Measurements from ENCODE around the gene TMEM120A. TPM values are rescaled to one million over a fixed set of nuclear protein-coding genes. Genes with fewer than 3 reads are reported as not detected.
A peak's percentile ranks its signal among the peaks of the same experiment; 100 is the strongest.

TMEM120A gene
- total RNA-seq, 6 donors from 2014 or later = 27.5 to 75.4 (median 43.1) TPM

DNA sequence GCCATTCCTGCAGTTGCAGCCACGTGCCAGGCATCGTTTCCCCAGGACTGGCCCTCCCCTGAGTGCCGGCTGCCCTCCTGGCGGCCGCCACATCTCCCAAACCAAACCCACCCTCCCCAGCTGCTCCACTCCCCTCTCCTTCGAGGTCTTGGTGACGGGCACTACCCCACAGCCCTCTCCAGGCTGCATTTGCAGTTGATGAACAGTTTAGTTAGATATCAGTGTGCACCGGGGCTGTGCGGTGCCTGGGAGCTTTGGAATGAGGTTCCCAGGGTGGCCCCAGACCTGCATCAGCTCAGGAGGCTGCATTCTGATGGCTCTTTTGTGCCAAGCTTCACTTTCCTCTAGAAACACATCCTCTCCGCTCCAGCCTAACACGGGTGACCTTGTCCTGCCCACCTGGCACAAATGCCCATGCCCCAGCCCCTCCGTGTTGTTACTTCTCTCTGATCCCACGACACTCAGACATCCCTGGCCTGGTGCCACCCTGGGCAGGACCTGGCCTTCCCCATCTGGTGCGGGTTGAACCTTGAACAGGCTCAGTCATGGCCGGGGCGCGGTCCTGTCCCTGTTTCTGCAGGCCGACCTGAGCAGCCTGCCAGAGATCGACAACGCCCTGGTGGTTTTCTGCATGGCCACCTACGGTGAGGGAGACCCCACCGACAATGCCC lies 14.5 kb downstream of the TMEM120A start:
- TF ChIP-seq, protein P1, sequence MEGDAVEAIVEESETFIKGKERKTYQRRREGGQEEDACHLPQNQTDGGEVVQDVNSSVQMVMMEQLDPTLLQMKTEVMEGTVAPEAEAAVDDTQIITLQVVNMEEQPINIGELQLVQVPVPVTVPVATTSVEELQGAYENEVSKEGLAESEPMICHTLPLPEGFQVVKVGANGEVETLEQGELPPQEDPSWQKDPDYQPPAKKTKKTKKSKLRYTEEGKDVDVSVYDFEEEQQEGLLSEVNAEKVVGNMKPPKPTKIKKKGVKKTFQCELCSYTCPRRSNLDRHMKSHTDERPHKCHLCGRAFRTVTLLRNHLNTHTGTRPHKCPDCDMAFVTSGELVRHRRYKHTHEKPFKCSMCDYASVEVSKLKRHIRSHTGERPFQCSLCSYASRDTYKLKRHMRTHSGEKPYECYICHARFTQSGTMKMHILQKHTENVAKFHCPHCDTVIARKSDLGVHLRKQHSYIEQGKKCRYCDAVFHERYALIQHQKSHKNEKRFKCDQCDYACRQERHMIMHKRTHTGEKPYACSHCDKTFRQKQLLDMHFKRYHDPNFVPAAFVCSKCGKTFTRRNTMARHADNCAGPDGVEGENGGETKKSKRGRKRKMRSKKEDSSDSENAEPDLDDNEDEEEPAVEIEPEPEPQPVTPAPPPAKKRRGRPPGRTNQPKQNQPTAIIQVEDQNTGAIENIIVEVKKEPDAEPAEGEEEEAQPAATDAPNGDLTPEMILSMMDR (IDR thresholded peaks at IDR 0.05) = no peak
- TF ChIP-seq POLR2A (IDR thresholded peaks at IDR 0.05) = no peak
- TF ChIP-seq POLR2AphosphoS5 (IDR thresholded peaks at IDR 0.05) = no peak
- Histone ChIP-seq H3K27me3 (no peaks in the 10 kb centered on the region), H3K9me3 (no peaks in the 10 kb centered on the region), H3K27ac (peak overlapping the region in 2 of 4 donors; percentile 21 to 27), H3K36me3 (peaks cover 46 to 76% (median 62%) of the 10 kb centered on the region in 4 donors), H3K4me1 (no peaks in the 10 kb centered on the region), H3K4me3 (no peak overlapping the region)
- no peak for ATAC-seq (ENCODE audit: low FRiP score in 2 of 2)
- no peak for DNase-seq
- 91 to 92% methylated on average over 14 to 21 of the region's 22 CpGs for WGBS, 2 donors

DNA sequence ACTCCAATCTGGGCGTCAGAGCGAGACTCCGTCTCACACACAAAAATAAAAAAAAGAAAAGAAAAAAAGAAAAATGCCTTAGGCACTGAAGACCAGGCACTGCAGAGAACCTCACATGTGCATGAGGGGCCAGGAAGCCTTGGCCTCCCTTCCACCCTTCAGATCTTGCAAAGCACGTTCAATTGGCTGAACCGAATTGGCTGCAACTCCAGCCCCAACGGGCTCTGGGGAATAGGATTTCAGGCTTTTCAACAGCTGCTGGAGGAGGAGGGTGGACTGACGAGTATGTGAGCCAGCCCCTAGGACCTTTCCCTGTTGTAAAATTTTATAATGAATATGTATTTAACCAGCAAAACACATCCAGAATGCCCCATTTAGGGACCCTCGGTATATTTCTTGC lies 16.7 kb downstream of the TMEM120A start:
- H3K9me3 ChIP-seq = no peaks in the 10 kb centered on the region
- ATAC-seq (ENCODE audit: low FRiP score in 2 of 2) (peak in 1 of 2 donors; percentile 69), DNase-seq (no peak)
- TF ChIP-seq, protein P1 (IDR thresholded peaks at IDR 0.05) = no peak
- TF ChIP-seq POLR2A (IDR thresholded peaks at IDR 0.05) = no peak
- TF ChIP-seq POLR2AphosphoS5 (IDR thresholded peaks at IDR 0.05) = no peak
- TF ChIP-seq EP300 (IDR thresholded peaks at IDR 0.05) = no peak
- no peak overlapping the region for H3K27ac ChIP-seq
- WGBS, 2 donors = 62 to 70% methylated on average over 8 of the region's 8 CpGs
- H3K4me1 ChIP-seq = peaks cover 0 to 7% (median under 1%) of the 10 kb centered on the region in 4 donors
- no peaks in the 10 kb centered on the region for H3K27me3 ChIP-seq
- H3K36me3 ChIP-seq = peaks cover 28 to 73% (median 51%) of the 10 kb centered on the region in 4 donors
- H3K4me3 ChIP-seq = no peak overlapping the region

DNA sequence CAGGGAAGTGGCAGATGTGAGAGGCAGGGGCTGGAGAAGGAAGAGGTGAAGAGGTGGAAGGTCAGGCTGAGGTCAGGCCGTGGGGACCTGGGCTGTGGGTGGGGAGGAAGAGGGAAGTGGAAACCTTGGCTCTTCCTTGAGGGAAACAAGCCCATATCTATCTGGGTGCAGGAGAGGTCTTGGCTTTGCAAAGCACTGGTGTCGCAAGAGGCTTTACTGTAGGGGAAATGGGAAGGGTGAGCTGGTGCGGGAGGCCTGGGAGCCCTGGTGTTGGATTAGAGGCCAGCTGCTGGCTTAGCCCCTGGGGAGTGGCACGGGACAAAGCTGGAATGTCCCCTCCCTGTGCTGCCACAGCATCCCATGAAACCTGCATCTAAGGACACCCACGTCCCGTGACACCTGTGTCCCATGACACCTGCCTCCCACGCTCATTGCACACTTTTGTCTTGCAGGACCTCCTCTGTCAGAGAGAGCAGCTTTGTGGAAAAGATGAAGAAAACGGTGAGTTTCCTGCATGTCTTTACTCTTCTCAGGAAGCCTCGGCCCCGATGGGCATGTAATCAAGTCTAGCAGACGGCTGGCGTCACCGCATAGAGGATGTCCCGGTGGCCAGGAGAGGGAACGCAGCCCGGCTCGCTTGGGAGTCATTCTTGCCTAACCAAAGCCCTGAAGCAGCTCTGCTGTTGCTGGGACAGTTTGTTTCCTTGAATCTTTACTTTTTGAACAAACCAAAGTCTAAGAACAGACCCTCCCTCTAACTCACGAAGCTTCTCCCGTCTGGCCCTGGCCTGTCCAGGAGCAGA lies 22.2 kb downstream of the TMEM120A start:
- 67 to 70% methylated on average over 19 of the region's 19 CpGs for WGBS, 2 donors
- Histone ChIP-seq H3K27me3 (no peaks in the 10 kb centered on the region), H3K36me3 (peaks cover 3 to 46% (median 14%) of the 10 kb centered on the region in 4 donors), H3K9me3 (no peaks in the 10 kb centered on the region), H3K27ac (peak overlapping the region; percentile 21 to 72 (median 55)), H3K4me1 (peaks cover 25 to 43% (median 38%) of the 10 kb centered on the region in 4 donors), H3K4me3 (no peak overlapping the region)
- ATAC-seq (ENCODE audit: low FRiP score in 2 of 2) (peak; percentile 53 to 58), DNase-seq (peak in 1 of 2 donors; percentile 65)
- TF ChIP-seq POLR2AphosphoS5 (IDR thresholded peaks at IDR 0.05) (peak; percentile 31 to 44), EP300 (IDR thresholded peaks at IDR 0.05) (no peak), POLR2A (IDR thresholded peaks at IDR 0.05) (no peak)
- TF ChIP-seq, protein P1 (IDR thresholded peaks at IDR 0.05) = peak in 3 of 6 experiments; percentile 14 to 52 (median 28)

DNA sequence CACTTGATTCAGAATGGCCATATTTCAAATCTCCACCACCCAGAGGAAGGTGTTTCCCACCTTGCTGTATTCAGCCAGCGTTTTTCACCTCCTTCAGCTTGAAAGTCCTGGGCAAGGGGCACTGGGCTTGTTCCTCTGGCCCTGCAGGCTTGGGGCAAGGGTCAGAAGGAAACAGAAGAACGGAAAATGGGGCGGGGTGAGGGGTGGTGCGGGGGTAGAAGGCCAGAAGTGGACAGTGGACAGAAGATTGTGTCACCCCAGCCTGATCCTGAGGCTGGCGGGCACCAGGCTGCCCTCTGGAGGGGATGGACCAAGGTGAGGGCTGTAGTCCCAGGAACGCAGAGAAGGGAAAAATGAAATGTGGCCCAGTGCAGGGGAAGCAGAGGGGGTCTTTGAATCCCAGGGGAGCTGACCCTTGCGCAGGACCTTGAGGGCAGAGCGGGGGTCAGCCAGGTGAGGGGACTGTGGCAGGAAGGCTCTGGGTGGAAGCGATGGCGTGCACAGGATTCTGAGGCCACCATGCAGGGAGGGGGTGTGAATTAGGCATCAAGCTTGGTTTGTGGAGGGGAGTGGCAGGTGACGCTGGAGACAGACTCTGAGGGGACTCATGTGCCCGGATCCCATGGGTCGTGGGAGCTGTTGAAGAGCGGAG lies 23.0 kb downstream of the TMEM120A start:
- Histone ChIP-seq H3K9me3 (no peaks in the 10 kb centered on the region), H3K4me1 (peaks cover 30 to 48% (median 42%) of the 10 kb centered on the region in 4 donors), H3K27me3 (no peaks in the 10 kb centered on the region), H3K36me3 (peaks cover 3 to 46% (median 14%) of the 10 kb centered on the region in 4 donors), H3K4me3 (no peak overlapping the region), H3K27ac (peak overlapping the region; percentile 21 to 72 (median 55))
- 79 to 80% methylated on average over 14 of the region's 14 CpGs for WGBS, 2 donors
- no peak for DNase-seq
- ATAC-seq (ENCODE audit: low FRiP score in 2 of 2) = peak in 1 of 2 donors; percentile 9
- no peak for TF ChIP-seq POLR2A (IDR thresholded peaks at IDR 0.05)
- TF ChIP-seq EP300 (IDR thresholded peaks at IDR 0.05) = no peak
- TF ChIP-seq, protein P1 (IDR thresholded peaks at IDR 0.05) = no peak
- TF ChIP-seq POLR2AphosphoS5 (IDR thresholded peaks at IDR 0.05) = no peak

Measured in upper lobe of left lung (tissue), 6 donors.